SU-DHL-6 (cell line): Measurements from ENCODE around the gene CCDC141.

Experiments
- H2AFZ ChIP-seq: fragments of 200-600 bp; sonication (generic); 2 replicates; pipeline ENCODE4 v1.6.1; 2014; ENCODE audit warnings: low read depth, mild to moderate bottlenecking, moderate library complexity, mixed read lengths, antibody characterized with exemption, low read length; ENCODE audit not compliant: severe bottlenecking
- H3F3A ChIP-seq: fragments of 200-600 bp; shearing (Covaris generic); 2 replicates; pipeline ENCODE4 v1.6.0; 2016; ENCODE audit warnings: antibody characterized with exemption, mild to moderate bottlenecking; ENCODE audit not compliant: insufficient read depth
- H3K27ac ChIP-seq: fragments of 200-600 bp; sonication (generic); 2 replicates; pipeline ENCODE4 v1.5.1; 2016; ENCODE audit warnings: low read depth, mild to moderate bottlenecking, low read length, moderate library complexity, mixed read lengths
- H3K27me3 ChIP-seq: fragments of 200-600 bp; sonication (generic), shearing (Covaris generic); 2 replicates; pipeline ENCODE4 v1.6.0; 2014; ENCODE audit warnings: mild to moderate bottlenecking, low read length
- H3K36me3 ChIP-seq: fragments of 200-600 bp; sonication (generic); 2 replicates; pipeline ENCODE4 v1.6.1; 2014; ENCODE audit warnings: mild to moderate bottlenecking, low read length, mixed read lengths
- H3K4me2 ChIP-seq: fragments of 300-600, 200-600 bp; shearing (Covaris generic), sonication (generic); 2 replicates; pipeline ENCODE4 v1.6.0; 2014; ENCODE audit warnings: low read length, low read depth, mild to moderate bottlenecking; ENCODE audit not compliant: poor library complexity, severe bottlenecking
- H3K4me3 ChIP-seq: fragments of 200-600 bp; sonication (generic); 2 replicates; pipeline ENCODE4 v1.5.1; 2014; ENCODE audit warnings: antibody characterized with exemption, low read length, mild to moderate bottlenecking, mixed read lengths; ENCODE audit not compliant: insufficient read depth, poor library complexity, severe bottlenecking
- H3K79me2 ChIP-seq: fragments of 200-600 bp; sonication (generic); 2 replicates; pipeline ENCODE4 v1.6.1; 2014; ENCODE audit warnings: mild to moderate bottlenecking, low read length, moderate library complexity; ENCODE audit not compliant: insufficient read depth
- H3K9ac ChIP-seq: fragments of 200-600 bp; sonication (generic); 2 replicates; pipeline ENCODE4 v1.7.0; 2014; ENCODE audit warnings: mild to moderate bottlenecking, low read length
- H3K9me2 ChIP-seq: fragments of 200-600 bp; sonication (generic); replicated peaks from 2 replicates; pipeline ENCODE4 v1.6.1; 2014; ENCODE audit warnings: low read length; ENCODE audit not compliant: insufficient read depth
- H3K9me3 ChIP-seq: fragments of 200-600 bp; sonication (generic); 2 replicates; pipeline ENCODE4 v1.6.1; 2014; ENCODE audit warnings: low read length, mixed read lengths; ENCODE audit not compliant: insufficient read depth
- H4K20me1 ChIP-seq: fragments of 200-600 bp; sonication (generic); 2 replicates; pipeline ENCODE4 v1.6.1; 2014; ENCODE audit warnings: low read depth, mild to moderate bottlenecking, antibody characterized with exemption, low read length, moderate library complexity, mixed read lengths
- EZH2phosphoT487 ChIP-seq: fragments of 200-600 bp; sonication (generic), shearing (Covaris generic); conservative IDR thresholded peaks from 2 replicates; pipeline ENCODE4 v1.6.1; 2018; ENCODE audit warnings: mild to moderate bottlenecking, antibody characterized with exemption, low read length, moderate library complexity, mixed read lengths
- TF ChIP-seq, protein P1 (sequence below): fragments of 200-600 bp; sonication (generic); IDR thresholded peaks from one replicate; pipeline ENCODE4 v1.5.1; 2017; ENCODE audit warnings: antibody characterized with exemption, mild to moderate bottlenecking, low read length, moderate library complexity; ENCODE audit not compliant: insufficient read depth, poor library complexity, severe bottlenecking

The CCDC141 gene, protein sequence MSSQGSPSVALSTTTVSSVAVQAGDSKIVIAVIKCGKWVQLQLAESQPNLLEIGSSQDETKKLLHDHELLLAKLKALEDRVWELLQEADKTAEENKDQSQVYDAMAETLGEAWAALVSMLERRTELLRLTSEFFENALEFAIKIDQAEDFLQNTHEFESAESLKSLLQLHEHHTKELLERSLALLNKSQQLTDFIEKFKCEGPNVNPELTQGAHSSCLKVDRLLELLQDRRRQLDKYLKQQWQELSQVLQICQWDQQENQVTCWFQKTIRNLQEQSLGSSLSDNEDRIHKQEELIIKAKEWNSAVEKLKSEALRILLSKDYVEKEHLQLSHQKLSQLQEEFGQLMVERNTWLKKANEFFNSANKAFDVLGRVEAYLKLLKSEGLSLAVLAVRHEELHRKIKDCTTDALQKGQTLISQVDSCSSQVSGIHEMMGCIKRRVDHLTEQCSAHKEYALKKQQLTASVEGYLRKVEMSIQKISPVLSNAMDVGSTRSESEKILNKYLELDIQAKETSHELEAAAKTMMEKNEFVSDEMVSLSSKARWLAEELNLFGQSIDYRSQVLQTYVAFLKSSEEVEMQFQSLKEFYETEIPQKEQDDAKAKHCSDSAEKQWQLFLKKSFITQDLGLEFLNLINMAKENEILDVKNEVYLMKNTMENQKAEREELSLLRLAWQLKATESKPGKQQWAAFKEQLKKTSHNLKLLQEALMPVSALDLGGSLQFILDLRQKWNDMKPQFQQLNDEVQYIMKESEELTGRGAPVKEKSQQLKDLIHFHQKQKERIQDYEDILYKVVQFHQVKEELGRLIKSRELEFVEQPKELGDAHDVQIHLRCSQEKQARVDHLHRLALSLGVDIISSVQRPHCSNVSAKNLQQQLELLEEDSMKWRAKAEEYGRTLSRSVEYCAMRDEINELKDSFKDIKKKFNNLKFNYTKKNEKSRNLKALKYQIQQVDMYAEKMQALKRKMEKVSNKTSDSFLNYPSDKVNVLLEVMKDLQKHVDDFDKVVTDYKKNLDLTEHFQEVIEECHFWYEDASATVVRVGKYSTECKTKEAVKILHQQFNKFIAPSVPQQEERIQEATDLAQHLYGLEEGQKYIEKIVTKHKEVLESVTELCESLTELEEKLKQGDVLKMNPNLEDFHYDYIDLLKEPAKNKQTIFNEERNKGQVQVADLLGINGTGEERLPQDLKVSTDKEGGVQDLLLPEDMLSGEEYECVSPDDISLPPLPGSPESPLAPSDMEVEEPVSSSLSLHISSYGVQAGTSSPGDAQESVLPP (N-terminal part only)

DNA sequence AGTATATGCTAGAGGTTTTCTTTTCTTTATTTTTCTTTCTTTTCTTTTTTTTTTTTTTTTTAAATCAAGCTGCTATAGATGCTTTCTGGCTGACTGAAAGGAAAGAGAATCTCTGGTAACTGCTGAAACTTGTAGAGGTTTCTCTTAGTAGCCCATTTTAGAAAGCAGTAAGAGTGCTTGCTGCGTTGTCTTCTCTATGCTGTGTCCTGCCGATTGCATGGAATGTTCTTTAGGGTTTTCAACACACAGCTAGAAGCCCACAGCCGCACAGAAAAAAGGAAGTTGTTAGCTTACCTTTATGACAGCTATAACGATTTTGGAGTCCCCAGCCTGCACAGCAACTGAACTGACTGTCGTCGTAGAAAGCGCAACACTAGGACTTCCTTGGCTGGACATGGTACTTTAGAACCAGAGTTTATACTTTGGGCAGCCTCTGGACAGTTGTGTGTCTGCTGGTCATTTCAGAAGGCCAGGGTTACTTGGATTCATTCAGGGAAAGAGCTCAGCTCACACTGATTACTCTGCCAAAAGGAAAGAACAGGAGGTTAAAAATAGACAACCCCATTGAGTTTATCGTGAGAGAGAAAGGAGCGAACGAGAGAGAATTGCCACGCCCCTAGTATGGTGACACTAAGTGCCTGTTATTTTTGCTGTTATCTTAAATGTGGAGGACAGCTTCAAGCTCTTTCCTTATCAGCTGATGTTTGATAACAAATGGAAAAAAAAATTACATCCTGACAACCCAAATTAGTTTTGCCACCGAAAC, at the start of gene CCDC141:
Gene CCDC141 (minus strand): TSS at position 592 of the 766 bp plus-strand sequence. CDS start 196 bp downstream, at position 396.
- H3K27ac ChIP-seq: peak within 1 kb of the TSS; percentile 69
- H3K27me3 ChIP-seq: no peaks in the 10 kb centered on the region
- H3K4me3 ChIP-seq: peak within 1 kb of the TSS; percentile 36
- peak within 1 kb of the TSS; percentile 35 for H2AFZ ChIP-seq
- peak within 1 kb of the TSS; percentile 58 for H3K4me2 ChIP-seq
- no peak for TF ChIP-seq EZH2phosphoT487
- TF ChIP-seq, protein P1, sequence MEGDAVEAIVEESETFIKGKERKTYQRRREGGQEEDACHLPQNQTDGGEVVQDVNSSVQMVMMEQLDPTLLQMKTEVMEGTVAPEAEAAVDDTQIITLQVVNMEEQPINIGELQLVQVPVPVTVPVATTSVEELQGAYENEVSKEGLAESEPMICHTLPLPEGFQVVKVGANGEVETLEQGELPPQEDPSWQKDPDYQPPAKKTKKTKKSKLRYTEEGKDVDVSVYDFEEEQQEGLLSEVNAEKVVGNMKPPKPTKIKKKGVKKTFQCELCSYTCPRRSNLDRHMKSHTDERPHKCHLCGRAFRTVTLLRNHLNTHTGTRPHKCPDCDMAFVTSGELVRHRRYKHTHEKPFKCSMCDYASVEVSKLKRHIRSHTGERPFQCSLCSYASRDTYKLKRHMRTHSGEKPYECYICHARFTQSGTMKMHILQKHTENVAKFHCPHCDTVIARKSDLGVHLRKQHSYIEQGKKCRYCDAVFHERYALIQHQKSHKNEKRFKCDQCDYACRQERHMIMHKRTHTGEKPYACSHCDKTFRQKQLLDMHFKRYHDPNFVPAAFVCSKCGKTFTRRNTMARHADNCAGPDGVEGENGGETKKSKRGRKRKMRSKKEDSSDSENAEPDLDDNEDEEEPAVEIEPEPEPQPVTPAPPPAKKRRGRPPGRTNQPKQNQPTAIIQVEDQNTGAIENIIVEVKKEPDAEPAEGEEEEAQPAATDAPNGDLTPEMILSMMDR: no peak
- H3K9me2 ChIP-seq: no peaks in the 10 kb centered on the region
- no peaks in the 10 kb centered on the region for H4K20me1 ChIP-seq
- no peaks in the 10 kb centered on the region for H3K36me3 ChIP-seq
- no peaks in the 10 kb centered on the region for H3K9me3 ChIP-seq
- H3K9ac ChIP-seq: peak within 1 kb of the TSS; percentile 40
- no peaks in the 10 kb centered on the region for H3F3A ChIP-seq
- no peaks in the 10 kb centered on the region for H3K79me2 ChIP-seq

DNA sequence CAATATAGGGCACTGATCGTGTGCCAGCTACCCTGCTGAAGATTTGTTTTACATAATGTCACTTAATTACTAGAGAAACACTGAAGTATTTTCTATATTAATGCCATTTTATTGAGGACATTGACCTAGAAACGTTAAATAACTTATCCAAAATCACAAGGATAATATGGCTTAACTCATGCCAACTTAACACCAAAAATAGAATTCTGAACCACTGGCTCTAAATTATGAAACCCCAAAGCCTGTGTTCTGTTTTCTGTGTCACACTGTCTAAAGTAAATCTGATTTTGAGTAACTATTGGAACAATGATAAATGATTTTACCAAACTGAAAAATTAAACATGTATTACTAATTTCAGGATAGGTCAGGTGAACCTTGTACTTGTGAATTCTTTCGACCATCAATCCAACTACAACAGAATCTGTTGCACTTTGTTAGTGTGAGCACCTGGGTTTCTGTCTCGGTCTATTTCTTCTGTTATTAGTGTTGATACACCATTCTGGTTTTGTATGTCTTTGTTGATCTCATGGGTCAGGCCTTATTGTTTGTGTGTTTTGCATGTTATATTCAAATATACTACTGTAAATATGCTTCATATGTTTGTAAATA, 48.2 kb upstream of the CCDC141 start:
- H3K27ac ChIP-seq: no peak overlapping the region
- no peak overlapping the region for H3K4me3 ChIP-seq
- H3K36me3 ChIP-seq: no peaks in the 10 kb centered on the region
- H3K79me2 ChIP-seq: no peaks in the 10 kb centered on the region
- no peak overlapping the region for H2AFZ ChIP-seq
- H3K9me2 ChIP-seq: no peaks in the 10 kb centered on the region
- TF ChIP-seq, protein P1: no peak
- no peak for TF ChIP-seq EZH2phosphoT487
- no peaks in the 10 kb centered on the region for H3K27me3 ChIP-seq
- no peak overlapping the region for H3K9ac ChIP-seq
- no peaks in the 10 kb centered on the region for H3K9me3 ChIP-seq
- H3K4me2 ChIP-seq: no peak overlapping the region
- no peaks in the 10 kb centered on the region for H4K20me1 ChIP-seq
- no peaks in the 10 kb centered on the region for H3F3A ChIP-seq

DNA sequence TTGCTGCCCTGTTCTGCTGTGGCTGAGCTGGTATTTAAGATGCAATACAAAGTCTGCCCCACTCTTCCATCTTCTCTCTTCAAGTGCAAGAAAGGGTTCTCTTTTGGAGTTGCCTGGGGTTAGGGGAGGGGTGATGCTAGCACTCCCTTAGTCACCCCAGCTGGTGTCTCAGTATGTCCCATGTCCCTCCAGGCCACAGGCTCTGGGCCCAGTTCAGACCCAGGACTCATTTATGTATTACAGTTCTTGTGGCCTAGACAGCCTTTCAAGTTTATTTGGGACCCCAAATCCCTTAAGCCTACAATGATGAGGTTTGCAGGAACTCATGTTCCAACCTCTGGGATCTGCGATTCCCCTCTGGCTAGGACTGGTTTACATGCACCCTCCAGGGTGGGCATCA, 47.2 kb upstream of the CCDC141 start:
- Histone ChIP-seq H3K9me3 (no peaks in the 10 kb centered on the region), H3K27me3 (no peaks in the 10 kb centered on the region), H3K9me2 (no peaks in the 10 kb centered on the region), H3K4me2 (no peak overlapping the region), H3K79me2 (no peaks in the 10 kb centered on the region), H2AFZ (no peak overlapping the region), H3K36me3 (no peaks in the 10 kb centered on the region), H3F3A (no peaks in the 10 kb centered on the region), H3K27ac (no peak overlapping the region), H3K9ac (no peak overlapping the region), H4K20me1 (no peaks in the 10 kb centered on the region), H3K4me3 (no peak overlapping the region)
- TF ChIP-seq EZH2phosphoT487: no peak
- TF ChIP-seq, protein P1: no peak
